ENCODE measurements around the gene ARHGAP18.

Gene ARHGAP18

GRCh38 chr6:129631070-129631469, 78.9 kb downstream of the ARHGAP18 start:
- Histone ChIP-seq H3K27me3 (ENCODE audit: insufficient read depth, low read length) (no peaks in the 10 kb centered on the region), H3K4me3 (ENCODE audit: low read depth, low read length) (no peak overlapping the region), H3K79me1 (ENCODE audit: low read length) (no peaks in the 10 kb centered on the region), H3K18ac (ENCODE audit: low read length) (no peak overlapping the region), H3K79me2 (ENCODE audit: control insufficient read depth, insufficient read depth, low read length, poor library complexity) (no peaks in the 10 kb centered on the region), H3K9me3 (ENCODE audit: insufficient read depth, low read depth, low read length) (no peaks in the 10 kb centered on the region), H3K4me2 (ENCODE audit: low read length) (no peak overlapping the region), H2BK120ac (ENCODE audit: insufficient read depth, low read length, poor library complexity) (no peak overlapping the region), H3K27ac (ENCODE audit: low read depth, low read length) (no peak overlapping the region), H2AK5ac (ENCODE audit: low read length) (no peak overlapping the region), H3K4ac (ENCODE audit: low read depth, low read length) (no peak overlapping the region), H2AFZ (ENCODE audit: insufficient read depth, low read length, poor library complexity) (no peak overlapping the region), H3K4me1 (ENCODE audit: control insufficient read depth in 1 of 2, insufficient read depth in 2 of 2, low read length in 2 of 2) (no peaks in the 10 kb centered on the region), H3K14ac (ENCODE audit: low read length) (no peak overlapping the region), H3K36me3 (ENCODE audit: control insufficient read depth in 1 of 2, insufficient read depth in 2 of 2, low read length in 2 of 2) (peaks cover 0 to 4% of the 10 kb centered on the region in 2 experiments), H4K12ac (ENCODE audit: low read depth, low read length) (no peak overlapping the region), H3K23ac (ENCODE audit: low read length) (no peak overlapping the region), H2BK5ac (ENCODE audit: low read depth, low read length, poor library complexity) (no peak overlapping the region), H4K8ac (ENCODE audit: low read depth, low read length) (no peak overlapping the region), H4K91ac (ENCODE audit: low read depth, low read length) (no peak overlapping the region), H2BK12ac (ENCODE audit: low read length) (no peak overlapping the region), H3K9ac (ENCODE audit: low read length) (no peak overlapping the region)
- no peak for DNase-seq
- no CpG with 5 or more reads among the region's 3 CpGs for WGBS (ENCODE audit: extremely low coverage, insufficient coverage, insufficient read length)

DNA sequence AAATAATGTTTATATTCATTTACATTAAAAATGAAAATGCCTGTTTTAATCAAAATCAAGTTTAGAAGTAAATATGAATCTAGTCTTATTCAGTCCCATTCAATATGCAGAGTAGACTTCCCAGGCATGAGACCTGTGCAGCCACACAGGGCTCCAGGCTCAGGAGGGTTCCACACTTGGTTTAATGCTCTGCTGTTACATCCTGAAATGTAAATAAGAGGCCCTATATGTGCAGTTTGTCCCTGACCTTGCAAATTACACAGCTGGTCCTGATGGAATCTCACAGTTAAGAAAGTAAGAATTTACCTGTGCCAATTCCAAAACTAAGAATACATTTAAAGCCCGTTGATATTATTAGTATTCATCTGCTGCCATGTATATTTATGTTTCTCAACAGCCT, 79.4 kb downstream of the ARHGAP18 start:
- no peak for DNase-seq
- Histone ChIP-seq H4K8ac (ENCODE audit: low read depth, low read length) (no peak overlapping the region), H3K18ac (ENCODE audit: low read length) (no peak overlapping the region), H4K12ac (ENCODE audit: low read depth, low read length) (no peak overlapping the region), H3K4ac (ENCODE audit: low read depth, low read length) (no peak overlapping the region), H2AK5ac (ENCODE audit: low read length) (no peak overlapping the region), H3K79me1 (ENCODE audit: low read length) (no peaks in the 10 kb centered on the region), H3K14ac (ENCODE audit: low read length) (no peak overlapping the region), H2AFZ (ENCODE audit: insufficient read depth, low read length, poor library complexity) (no peak overlapping the region), H2BK5ac (ENCODE audit: low read depth, low read length, poor library complexity) (no peak overlapping the region), H3K9ac (ENCODE audit: low read length) (no peak overlapping the region), H2BK12ac (ENCODE audit: low read length) (no peak overlapping the region), H3K27ac (ENCODE audit: low read depth, low read length) (no peak overlapping the region), H3K4me2 (ENCODE audit: low read length) (no peak overlapping the region), H3K36me3 (ENCODE audit: control insufficient read depth in 1 of 2, insufficient read depth in 2 of 2, low read length in 2 of 2) (peaks cover 0 to 4% of the 10 kb centered on the region in 2 experiments), H3K4me3 (ENCODE audit: low read depth, low read length) (no peak overlapping the region), H3K4me1 (ENCODE audit: control insufficient read depth in 1 of 2, insufficient read depth in 2 of 2, low read length in 2 of 2) (no peaks in the 10 kb centered on the region), H3K9me3 (ENCODE audit: insufficient read depth, low read depth, low read length) (no peaks in the 10 kb centered on the region), H3K23ac (ENCODE audit: low read length) (no peak overlapping the region), H3K79me2 (ENCODE audit: control insufficient read depth, insufficient read depth, low read length, poor library complexity) (no peaks in the 10 kb centered on the region), H3K27me3 (ENCODE audit: insufficient read depth, low read length) (no peaks in the 10 kb centered on the region), H2BK120ac (ENCODE audit: insufficient read depth, low read length, poor library complexity) (no peak overlapping the region), H4K91ac (ENCODE audit: low read depth, low read length) (no peak overlapping the region)
- no CpG with 5 or more reads among the region's 1 CpG for WGBS (ENCODE audit: extremely low coverage, insufficient coverage, insufficient read length)

DNA sequence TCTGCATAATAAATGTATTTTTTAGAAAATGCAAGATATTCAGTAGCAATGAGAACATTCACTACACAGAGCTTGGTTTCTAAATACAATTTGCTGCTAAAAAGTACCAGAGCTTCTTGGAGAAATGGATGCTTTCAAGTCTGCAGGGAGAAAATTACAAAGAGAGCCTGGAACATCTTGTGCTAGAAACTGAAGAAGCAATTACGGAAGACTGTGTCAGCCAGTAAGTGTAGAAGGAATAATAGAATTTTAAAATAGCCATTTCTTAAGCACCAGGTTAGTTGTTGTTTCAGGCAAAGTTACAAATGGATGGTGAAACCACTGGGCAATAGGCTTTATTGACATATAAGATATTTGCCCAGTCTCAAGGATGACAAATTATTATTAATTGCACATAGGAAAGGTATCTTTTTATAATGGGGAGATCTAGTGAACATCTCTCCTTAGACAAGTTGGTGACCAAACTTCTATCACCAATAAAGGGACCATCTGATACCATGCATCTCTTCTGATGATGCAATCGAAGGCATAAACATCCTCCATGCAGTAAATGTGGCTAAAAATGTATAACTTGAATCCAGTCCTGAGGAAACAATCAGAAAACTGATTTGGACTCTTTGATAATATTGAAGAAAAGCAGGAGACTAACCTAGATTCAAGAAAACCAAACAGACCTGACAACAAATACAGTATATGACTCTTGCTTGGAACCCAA, 81.7 kb downstream of the ARHGAP18 start:
- H3K9me3 ChIP-seq (ENCODE audit: insufficient read depth, low read depth, low read length) = no peaks in the 10 kb centered on the region
- H3K4me1 ChIP-seq (ENCODE audit: control insufficient read depth in 1 of 2, insufficient read depth in 2 of 2, low read length in 2 of 2) = no peaks in the 10 kb centered on the region
- no peak overlapping the region for H4K12ac ChIP-seq (ENCODE audit: low read depth, low read length)
- no peak for DNase-seq
- peaks cover 0 to 2% of the 10 kb centered on the region in 2 experiments for H3K36me3 ChIP-seq (ENCODE audit: control insufficient read depth in 1 of 2, insufficient read depth in 2 of 2, low read length in 2 of 2)
- no peak overlapping the region for H3K23ac ChIP-seq (ENCODE audit: low read length)
- H2BK5ac ChIP-seq (ENCODE audit: low read depth, low read length, poor library complexity) = no peak overlapping the region
- no peak overlapping the region for H3K9ac ChIP-seq (ENCODE audit: low read length)
- no peak overlapping the region for H2BK120ac ChIP-seq (ENCODE audit: insufficient read depth, low read length, poor library complexity)
- H3K4ac ChIP-seq (ENCODE audit: low read depth, low read length) = no peak overlapping the region
- H3K27ac ChIP-seq (ENCODE audit: low read depth, low read length) = no peak overlapping the region
- no CpG with 5 or more reads among the region's 2 CpGs for WGBS (ENCODE audit: extremely low coverage, insufficient coverage, insufficient read length)
- H3K79me2 ChIP-seq (ENCODE audit: control insufficient read depth, insufficient read depth, low read length, poor library complexity) = no peaks in the 10 kb centered on the region
- H3K27me3 ChIP-seq (ENCODE audit: insufficient read depth, low read length) = no peaks in the 10 kb centered on the region
- no peak overlapping the region for H3K18ac ChIP-seq (ENCODE audit: low read length)
- H2AK5ac ChIP-seq (ENCODE audit: low read length) = no peak overlapping the region
- H4K91ac ChIP-seq (ENCODE audit: low read depth, low read length) = no peak overlapping the region
- H2AFZ ChIP-seq (ENCODE audit: insufficient read depth, low read length, poor library complexity) = no peak overlapping the region
- no peak overlapping the region for H3K14ac ChIP-seq (ENCODE audit: low read length)
- no peak overlapping the region for H4K8ac ChIP-seq (ENCODE audit: low read depth, low read length)
- H3K79me1 ChIP-seq (ENCODE audit: low read length) = no peaks in the 10 kb centered on the region
- H3K4me3 ChIP-seq (ENCODE audit: low read depth, low read length) = no peak overlapping the region
- H2BK12ac ChIP-seq (ENCODE audit: low read length) = no peak overlapping the region
- no peak overlapping the region for H3K4me2 ChIP-seq (ENCODE audit: low read length)

DNA sequence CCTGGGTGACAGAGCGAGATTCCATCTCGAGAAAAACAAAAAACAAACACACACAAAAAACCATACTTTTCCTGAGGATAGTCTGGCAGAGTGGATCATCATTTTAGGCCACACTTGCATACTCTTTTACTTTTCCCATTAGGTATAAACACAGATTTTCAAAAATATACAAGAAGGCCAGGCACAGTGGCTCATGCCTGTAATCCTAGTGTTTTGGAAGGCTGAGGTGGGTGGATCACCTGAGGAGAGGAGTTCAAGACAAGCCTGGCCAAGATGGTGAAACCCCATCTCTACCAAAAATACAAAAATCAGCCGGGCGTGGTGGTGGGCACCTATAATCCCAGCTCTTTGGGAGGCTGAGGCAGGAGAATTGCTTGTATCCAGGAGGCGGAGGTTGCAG, 85.5 kb downstream of the ARHGAP18 start:
- DNase-seq = no peak
- Histone ChIP-seq H4K8ac (ENCODE audit: low read depth, low read length) (no peak overlapping the region), H3K27ac (ENCODE audit: low read depth, low read length) (no peak overlapping the region), H3K4me3 (ENCODE audit: low read depth, low read length) (no peak overlapping the region), H3K4me1 (ENCODE audit: control insufficient read depth in 1 of 2, insufficient read depth in 2 of 2, low read length in 2 of 2) (no peaks in the 10 kb centered on the region), H3K9me3 (ENCODE audit: insufficient read depth, low read depth, low read length) (no peaks in the 10 kb centered on the region), H3K18ac (ENCODE audit: low read length) (no peak overlapping the region), H3K36me3 (ENCODE audit: control insufficient read depth in 1 of 2, insufficient read depth in 2 of 2, low read length in 2 of 2) (peaks cover 0 to 2% of the 10 kb centered on the region in 2 experiments), H2AFZ (ENCODE audit: insufficient read depth, low read length, poor library complexity) (no peak overlapping the region), H3K27me3 (ENCODE audit: insufficient read depth, low read length) (no peaks in the 10 kb centered on the region), H3K4ac (ENCODE audit: low read depth, low read length) (no peak overlapping the region), H4K12ac (ENCODE audit: low read depth, low read length) (no peak overlapping the region), H4K91ac (ENCODE audit: low read depth, low read length) (no peak overlapping the region), H3K4me2 (ENCODE audit: low read length) (no peak overlapping the region), H2BK5ac (ENCODE audit: low read depth, low read length, poor library complexity) (no peak overlapping the region), H2BK12ac (ENCODE audit: low read length) (no peak overlapping the region), H3K79me2 (ENCODE audit: control insufficient read depth, insufficient read depth, low read length, poor library complexity) (no peaks in the 10 kb centered on the region), H2BK120ac (ENCODE audit: insufficient read depth, low read length, poor library complexity) (no peak overlapping the region), H3K14ac (ENCODE audit: low read length) (no peak overlapping the region), H3K9ac (ENCODE audit: low read length) (no peak overlapping the region), H3K79me1 (ENCODE audit: low read length) (no peaks in the 10 kb centered on the region), H2AK5ac (ENCODE audit: low read length) (no peak overlapping the region), H3K23ac (ENCODE audit: low read length) (no peak overlapping the region)
- no CpG with 5 or more reads among the region's 5 CpGs for WGBS (ENCODE audit: extremely low coverage, insufficient coverage, insufficient read length)

All from trophoblast cell (in vitro differentiated cells and primary cell).